ENCODE results near the gene ZNF606. TPM values are rescaled to one million over a fixed set of nuclear protein-coding genes. Genes with fewer than 3 reads are reported as not detected.
A peak's percentile ranks its signal among the peaks of the same experiment; 100 is the strongest.

ZNF606 gene
- total and polyA plus RNA-seq, 9 of the 15 experiments (the other 6 are each of a cell fraction or from before 2014, with no cell fraction given) = 0.03 to 0.98 (median 0.28) TPM

- BruUV-seq (replicated peaks) = no TSS peak
- H3K9me1 ChIP-seq (ENCODE audit: control insufficient read depth, insufficient read depth, low read length) = no peaks in the 10 kb centered on the region
- no peak for ATAC-seq
- H3K27me3 ChIP-seq (ENCODE audit: control insufficient read depth in 2 of 2, insufficient read depth in 2 of 2, low read length in 2 of 2) = no peaks in the 10 kb centered on the region
- no peak overlapping the region for H3K4me2 ChIP-seq (ENCODE audit: insufficient read depth, low read length)
- CTCF ChIA-PET (ENCODE audit: low intra/inter-chr PET ratio) = no interaction called here
- POLR2A ChIA-PET = no interaction called here
- FAIRE-seq = no peak
- intact Hi-C loops (cut with micrococcal nuclease) (no loop called here), in situ Hi-C loops (cut with MboI) (no loop called here)
- H3K4me1 ChIP-seq (replicated peaks in 1 of 2; ENCODE audit: control insufficient read depth in 2 of 2, insufficient read depth in 2 of 2, low read length in 2 of 2) = no peaks in the 10 kb centered on the region
- WGBS (ENCODE audit: insufficient coverage, low coverage, missing lambda C conversion rate) = 0% methylated on average over 1 of the region's 1 CpG
- no peaks in the 10 kb centered on the region for H3K9me3 ChIP-seq (replicated peaks; ENCODE audit: control insufficient read depth, insufficient read depth, low read depth, low read length)
- TF ChIP-seq ZNF512 (tag; IDR thresholded peaks at IDR 0.05) (0 out of 2 replicates have a peak, but pooled peaks have one; percentile 17), RBM34 (IDR thresholded peaks at IDR 0.05; ENCODE audit: borderline replicate concordance, insufficient read depth, low read length) (no peak)
- H3K9ac ChIP-seq (ENCODE audit: insufficient read depth in 1 of 2, low read depth in 2 of 2, low read length in 2 of 2) = no peak overlapping the region
- H3K27ac ChIP-seq (ENCODE audit: extremely low read depth, low read depth, low read length) = no peak overlapping the region
- no peak overlapping the region for H3K4me3 ChIP-seq
- H3K36me3 ChIP-seq (ENCODE audit: control insufficient read depth, insufficient read depth, low read length) = no peaks in the 10 kb centered on the region
- H2AFZ ChIP-seq (ENCODE audit: low read depth, low read length) = no peak overlapping the region
- DNase-seq (ENCODE audit: extremely low read depth in 1 of 4, low spot score in 3 of 4) = no peak
- no peaks in the 10 kb centered on the region for H4K20me1 ChIP-seq (replicated peaks; ENCODE audit: control insufficient read depth, insufficient read depth, low read length)
- no peaks in the 10 kb centered on the region for H3K79me2 ChIP-seq (ENCODE audit: control insufficient read depth, insufficient read depth, low read length)
These were observed 40.8 kb downstream of the ZNF606 start for GRCh38 chr19:57961785-57962184.

- POLR2A ChIA-PET = interaction anchor here (1.5 kb wide), 1 partner anchor 10 kb away, joined by 3 read pairs; no protein-coding TSS in a partner anchor
- WGBS (ENCODE audit: insufficient coverage, low coverage, missing lambda C conversion rate) = 0% methylated on average over 4 of the region's 4 CpGs
- Histone ChIP-seq H3K4me3 (no peak overlapping the region), H3K27ac (ENCODE audit: extremely low read depth, low read depth, low read length) (no peak overlapping the region), H3K4me2 (ENCODE audit: insufficient read depth, low read length) (no peak overlapping the region), H3K9ac (ENCODE audit: insufficient read depth in 1 of 2, low read depth in 2 of 2, low read length in 2 of 2) (no peak overlapping the region), H3K9me1 (ENCODE audit: control insufficient read depth, insufficient read depth, low read length) (no peaks in the 10 kb centered on the region), H3K27me3 (ENCODE audit: control insufficient read depth in 2 of 2, insufficient read depth in 2 of 2, low read length in 2 of 2) (no peaks in the 10 kb centered on the region), H4K20me1 (replicated peaks; ENCODE audit: control insufficient read depth, insufficient read depth, low read length) (no peaks in the 10 kb centered on the region), H2AFZ (ENCODE audit: low read depth, low read length) (no peak overlapping the region), H3K36me3 (ENCODE audit: control insufficient read depth, insufficient read depth, low read length) (no peaks in the 10 kb centered on the region), H3K4me1 (replicated peaks in 1 of 2; ENCODE audit: control insufficient read depth in 2 of 2, insufficient read depth in 2 of 2, low read length in 2 of 2) (no peaks in the 10 kb centered on the region), H3K9me3 (replicated peaks; ENCODE audit: control insufficient read depth, insufficient read depth, low read depth, low read length) (no peaks in the 10 kb centered on the region; the same call in 1 of the 2 replicates), H3K79me2 (ENCODE audit: control insufficient read depth, insufficient read depth, low read length) (no peaks in the 10 kb centered on the region)
- FAIRE-seq (no peak), ATAC-seq (no peak), DNase-seq (ENCODE audit: extremely low read depth in 1 of 4, low spot score in 3 of 4) (no peak)
- intact Hi-C loops (cut with micrococcal nuclease) (no loop called here), in situ Hi-C loops (cut with MboI) (no loop called here)
- CTCF ChIA-PET (ENCODE audit: low intra/inter-chr PET ratio) = no interaction called here
- BruUV-seq (replicated peaks) = no TSS peak
- no peak for TF ChIP-seq E4F1 (CRISPR knock-in tag; IDR thresholded peaks at IDR 0.05; ENCODE audit: borderline replicate concordance)
- TF ChIP-seq TAL1 (IDR thresholded peaks at IDR 0.05) = no peak
- TF ChIP-seq POLR2AphosphoS2 (IDR thresholded peaks at IDR 0.05; ENCODE audit: low read length) = no peak
- no peak for TF ChIP-seq NR2C2 (CRISPR knock-in tag; IDR thresholded peaks at IDR 0.05)
- TF ChIP-seq NR2C2 (tag; IDR thresholded peaks at IDR 0.05) = no peak
- TF ChIP-seq ZNF354B (CRISPR knock-in tag; IDR thresholded peaks at IDR 0.05) = no peak
- TF ChIP-seq ZNF561 (CRISPR knock-in tag; conservative IDR thresholded peaks at IDR 0.05) = no peak
- no peak for TF ChIP-seq PRMT5 (CRISPR knock-in tag; IDR thresholded peaks at IDR 0.05)
- no peak for TF ChIP-seq TRIM28 (IDR thresholded peaks at IDR 0.05)
- TF ChIP-seq ZNF311 (CRISPR knock-in tag; IDR thresholded peaks at IDR 0.05) = no peak
- no peak for TF ChIP-seq CBFB (CRISPR knock-in tag; IDR thresholded peaks at IDR 0.05)
- no peak for TF ChIP-seq TCF7 (IDR thresholded peaks at IDR 0.05; ENCODE audit: borderline replicate concordance)
- no peak for TF ChIP-seq ZNF695 (CRISPR knock-in tag; IDR thresholded peaks at IDR 0.05)
- TF ChIP-seq ZSCAN29 (IDR thresholded peaks at IDR 0.05) = no peak
These were observed 47.6 kb downstream of the ZNF606 start for GRCh38 chr19:57954996-57955395.
